Measurements from ENCODE around the gene FBXO39. TPM values are rescaled to one million over a fixed set of nuclear protein-coding genes. Genes with fewer than 3 reads are reported as not detected.
"Not testable (repeated sequence)": the region's sequence is repeated elsewhere in the genome, so short reads cannot be mapped to it uniquely, and the experiment has no call there.

The FBXO39 gene
- total RNA-seq, 2 donors from 2014 or later = 2.5 to 3.6 TPM

DNA sequence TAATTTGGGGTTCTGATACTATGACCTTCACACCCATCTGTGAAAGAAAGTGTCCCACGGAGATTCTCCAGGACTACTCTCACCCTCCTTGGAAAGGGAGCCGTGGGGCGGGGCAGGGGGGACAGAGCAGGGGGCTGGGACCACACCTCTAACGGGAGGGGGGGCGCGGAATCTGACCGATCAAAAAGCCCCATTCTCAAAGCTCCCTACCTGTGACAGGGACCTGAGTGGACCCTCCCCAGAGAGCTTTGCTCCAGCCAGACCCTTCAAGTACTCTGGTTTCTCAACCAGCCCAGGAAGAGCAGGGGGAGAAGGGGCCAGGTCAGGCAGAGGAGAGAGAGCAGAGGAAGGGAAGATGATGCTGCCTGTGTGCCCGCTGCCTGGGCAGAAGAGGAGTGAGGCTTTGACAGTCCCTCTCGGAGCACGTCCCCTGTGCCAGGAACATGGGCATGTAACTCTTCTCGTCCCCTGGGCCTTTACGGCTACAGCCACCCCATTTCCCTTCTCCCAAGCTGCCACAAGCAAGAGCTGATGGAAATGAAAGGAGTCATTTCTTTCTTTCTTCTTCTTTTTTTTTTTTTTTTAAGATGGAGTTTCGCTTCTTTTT, 19.5 kb upstream of the FBXO39 start:
- intact Hi-C loops (cut with DNase I) = no loop called here
- H3K27ac ChIP-seq = peak overlapping the region; percentile 71 to 76
- H3K4me1 ChIP-seq (replicated peaks) = no peaks in the 10 kb centered on the region
- DNase-seq (ENCODE audit: low spot score) = no peak
- TF ChIP-seq POLR2A (IDR thresholded peaks at IDR 0.05) (no peak), POLR2AphosphoS5 (IDR thresholded peaks at IDR 0.05) (no peak)
- TF ChIP-seq, protein P1, sequence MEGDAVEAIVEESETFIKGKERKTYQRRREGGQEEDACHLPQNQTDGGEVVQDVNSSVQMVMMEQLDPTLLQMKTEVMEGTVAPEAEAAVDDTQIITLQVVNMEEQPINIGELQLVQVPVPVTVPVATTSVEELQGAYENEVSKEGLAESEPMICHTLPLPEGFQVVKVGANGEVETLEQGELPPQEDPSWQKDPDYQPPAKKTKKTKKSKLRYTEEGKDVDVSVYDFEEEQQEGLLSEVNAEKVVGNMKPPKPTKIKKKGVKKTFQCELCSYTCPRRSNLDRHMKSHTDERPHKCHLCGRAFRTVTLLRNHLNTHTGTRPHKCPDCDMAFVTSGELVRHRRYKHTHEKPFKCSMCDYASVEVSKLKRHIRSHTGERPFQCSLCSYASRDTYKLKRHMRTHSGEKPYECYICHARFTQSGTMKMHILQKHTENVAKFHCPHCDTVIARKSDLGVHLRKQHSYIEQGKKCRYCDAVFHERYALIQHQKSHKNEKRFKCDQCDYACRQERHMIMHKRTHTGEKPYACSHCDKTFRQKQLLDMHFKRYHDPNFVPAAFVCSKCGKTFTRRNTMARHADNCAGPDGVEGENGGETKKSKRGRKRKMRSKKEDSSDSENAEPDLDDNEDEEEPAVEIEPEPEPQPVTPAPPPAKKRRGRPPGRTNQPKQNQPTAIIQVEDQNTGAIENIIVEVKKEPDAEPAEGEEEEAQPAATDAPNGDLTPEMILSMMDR (IDR thresholded peaks at IDR 0.05) = no peak
- H3K36me3 ChIP-seq = no peaks in the 10 kb centered on the region
- H3K9me3 ChIP-seq = no peaks in the 10 kb centered on the region
- no peaks in the 10 kb centered on the region for H3K27me3 ChIP-seq (replicated peaks; ENCODE audit: insufficient read depth)
- WGBS = 66% methylated on average over 13 of the region's 13 CpGs
- H3K4me3 ChIP-seq = peak overlapping the region; percentile 25 to 33

DNA sequence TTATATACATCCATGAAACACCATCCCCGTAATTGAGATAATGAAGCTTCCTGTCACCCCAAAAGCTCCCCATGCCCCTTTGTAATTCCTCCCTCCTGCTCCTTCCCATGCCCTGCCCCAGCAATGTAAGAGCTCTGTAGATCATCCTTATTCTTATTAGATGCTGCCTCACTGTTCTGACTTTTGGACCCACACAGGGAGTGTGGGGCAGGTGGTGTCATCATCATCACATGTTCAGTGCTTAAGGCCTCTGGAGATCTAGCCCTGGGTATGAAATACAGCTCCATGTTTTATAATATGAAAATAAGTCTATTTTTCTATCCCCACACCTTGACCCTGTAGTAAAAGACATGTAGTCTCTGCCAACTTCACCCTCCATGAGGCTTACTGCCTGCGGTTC, 18.3 kb upstream of the FBXO39 start:
- Histone ChIP-seq H3K9me3 (no peaks in the 10 kb centered on the region), H3K4me1 (replicated peaks) (no peaks in the 10 kb centered on the region), H3K4me3 (no peak overlapping the region), H3K27ac (no peak overlapping the region), H3K36me3 (no peaks in the 10 kb centered on the region), H3K27me3 (replicated peaks; ENCODE audit: insufficient read depth) (no peaks in the 10 kb centered on the region)
- WGBS = 97% methylated on average over 2 of the region's 2 CpGs
- intact Hi-C loops (cut with DNase I) = no loop called here
- TF ChIP-seq POLR2A (IDR thresholded peaks at IDR 0.05) (no peak), POLR2AphosphoS5 (IDR thresholded peaks at IDR 0.05) (no peak)
- TF ChIP-seq, protein P1 (IDR thresholded peaks at IDR 0.05) = no peak
- no peak for DNase-seq (ENCODE audit: low spot score)

DNA sequence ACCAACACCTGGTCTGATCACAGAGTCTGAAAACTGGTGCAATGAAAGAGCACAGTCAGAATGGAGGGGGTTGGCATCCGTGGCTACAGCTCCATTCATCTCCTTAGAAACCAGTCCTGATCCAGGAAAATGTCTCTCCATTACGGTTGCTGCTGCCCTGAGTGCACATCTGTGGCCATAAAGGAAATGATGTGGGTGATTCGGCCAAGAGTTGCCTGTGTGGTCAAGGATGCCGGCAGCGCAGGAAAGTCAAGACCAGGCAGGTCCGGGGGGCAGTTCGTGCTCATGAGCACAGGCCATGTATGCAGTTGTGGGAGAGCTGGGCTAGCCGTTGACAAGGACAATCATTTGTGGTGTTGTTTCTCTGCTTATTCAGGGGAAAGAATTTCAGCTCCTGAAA, 14.2 kb upstream of the FBXO39 start:
- Histone ChIP-seq H3K4me1 (replicated peaks) (no peaks in the 10 kb centered on the region), H3K4me3 (no peak overlapping the region), H3K27ac (no peak overlapping the region), H3K36me3 (no peaks in the 10 kb centered on the region), H3K27me3 (replicated peaks; ENCODE audit: insufficient read depth) (no peaks in the 10 kb centered on the region), H3K9me3 (no peaks in the 10 kb centered on the region)
- TF ChIP-seq POLR2A (IDR thresholded peaks at IDR 0.05) (no peak), POLR2AphosphoS5 (IDR thresholded peaks at IDR 0.05) (no peak)
- TF ChIP-seq, protein P1 (IDR thresholded peaks at IDR 0.05) = no peak
- intact Hi-C loops (cut with DNase I) = no loop called here
- WGBS = 80% methylated on average over 8 of the region's 8 CpGs
- no peak for DNase-seq (ENCODE audit: low spot score)

DNA sequence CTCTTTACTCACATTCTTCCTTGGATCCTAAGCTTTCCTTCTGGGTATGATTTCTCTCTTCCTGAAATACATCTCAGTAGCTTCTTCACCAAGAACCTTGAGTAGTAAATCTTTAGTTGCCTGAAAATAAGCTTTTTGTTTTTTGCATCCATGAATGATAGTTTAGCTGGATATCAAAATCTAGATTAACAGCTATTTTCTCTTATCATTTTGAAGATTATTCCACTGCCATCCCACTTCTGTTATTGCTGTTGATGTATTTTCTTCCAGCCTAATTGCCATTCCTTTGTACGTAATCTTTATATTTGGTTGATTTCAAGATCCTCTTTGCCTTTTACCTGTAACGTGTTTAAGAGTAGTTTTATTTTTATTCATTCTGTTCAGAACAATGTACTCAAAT, 7.6 kb upstream of the FBXO39 start:
- H3K27me3 ChIP-seq (replicated peaks; ENCODE audit: insufficient read depth) = no peaks in the 10 kb centered on the region
- no peak overlapping the region for H3K4me3 ChIP-seq
- H3K36me3 ChIP-seq = no peaks in the 10 kb centered on the region
- no peak overlapping the region for H3K27ac ChIP-seq
- no peaks in the 10 kb centered on the region for H3K4me1 ChIP-seq (replicated peaks)
- no peaks in the 10 kb centered on the region for H3K9me3 ChIP-seq
- no peak for DNase-seq (ENCODE audit: low spot score)
- intact Hi-C loops (cut with DNase I) = no loop called here
- TF ChIP-seq POLR2AphosphoS5 (IDR thresholded peaks at IDR 0.05) (no peak), POLR2A (IDR thresholded peaks at IDR 0.05) (no peak)
- TF ChIP-seq, protein P1 (IDR thresholded peaks at IDR 0.05) = no peak
- WGBS = 95% methylated on average over 2 of the region's 2 CpGs

DNA sequence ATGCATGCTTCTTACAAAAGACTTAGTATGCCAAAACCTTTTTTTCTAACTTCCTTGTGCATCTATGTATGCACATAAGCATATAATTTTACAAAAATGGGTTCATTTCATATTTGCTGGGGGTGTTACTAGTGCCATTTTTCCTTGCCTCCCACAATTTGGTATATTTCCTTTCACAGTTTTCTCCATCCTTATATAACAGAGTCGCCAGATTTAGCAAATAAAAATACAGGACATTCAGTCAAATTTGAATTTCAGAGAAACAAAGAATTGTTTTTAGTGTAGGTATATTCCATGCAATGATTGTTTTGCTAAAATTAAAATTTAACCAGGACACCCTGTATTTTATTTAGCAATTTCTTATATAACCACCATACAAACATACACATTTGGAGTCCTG, 4.0 kb upstream of the FBXO39 start:
- WGBS = 83% methylated on average over 1 of the region's 1 CpG
- H3K9me3 ChIP-seq = no peaks in the 10 kb centered on the region
- intact Hi-C loops (cut with DNase I) = no loop called here

DNA sequence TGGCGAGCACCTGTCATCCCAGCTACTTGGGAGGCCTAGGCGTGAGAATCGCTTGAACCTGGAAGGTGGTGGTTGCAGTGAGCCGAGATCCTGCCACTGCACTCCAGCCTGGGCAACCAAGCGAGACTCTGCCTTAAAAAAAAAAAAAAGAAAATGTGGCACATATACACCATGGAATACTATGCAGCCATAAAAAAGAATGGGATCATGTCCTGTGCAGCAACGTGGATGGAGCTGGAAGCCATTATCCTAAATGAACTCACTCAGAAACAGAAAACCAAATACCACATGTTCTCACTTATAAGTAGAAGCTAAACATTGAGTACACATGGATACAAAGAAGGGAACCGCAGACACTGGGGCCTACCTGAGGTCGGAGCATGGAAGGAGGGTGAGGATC, 1.1 kb upstream of the FBXO39 start:
- H3K27ac ChIP-seq; H3K4me3 ChIP-seq; H3K36me3 ChIP-seq; H3K27me3 ChIP-seq (replicated peaks; ENCODE audit: insufficient read depth); intact Hi-C loops (cut with DNase I); H3K4me1 ChIP-seq (replicated peaks); H3K9me3 ChIP-seq; DNase-seq (ENCODE audit: low spot score): not testable (repeated sequence)
- 90% methylated on average over 8 of the region's 8 CpGs for WGBS

More for the DNA sequence above, 4.0 kb upstream of the FBXO39 start:
- DNase-seq (ENCODE audit: low spot score) = no peak
- Histone ChIP-seq H3K4me1 (replicated peaks) (no peaks in the 10 kb centered on the region), H3K36me3 (no peaks in the 10 kb centered on the region), H3K27me3 (replicated peaks; ENCODE audit: insufficient read depth) (no peaks in the 10 kb centered on the region), H3K4me3 (no peak overlapping the region), H3K27ac (no peak overlapping the region)
- TF ChIP-seq, protein P1 (IDR thresholded peaks at IDR 0.05) = no peak
- TF ChIP-seq POLR2A (IDR thresholded peaks at IDR 0.05) (no peak), POLR2AphosphoS5 (IDR thresholded peaks at IDR 0.05) (no peak)

All from prostate gland (tissue), 2 donors.